Stimulated activated CD4-positive, alpha-beta T cell treated with anti-CD3 and anti-CD28 coated beads, TNF-alpha, amount 100 ng/mL, for 48 hours (primary cell): Measurements from ENCODE around the gene PRKAG2.

Experiments
- DNase-seq, 3 donors: peaks; one replicate each; pipeline ENCODE4 v3.0.0-alpha.2; 2020; ENCODE audit warnings: low read depth in 3 of 3

The PRKAG2 gene

DNA sequence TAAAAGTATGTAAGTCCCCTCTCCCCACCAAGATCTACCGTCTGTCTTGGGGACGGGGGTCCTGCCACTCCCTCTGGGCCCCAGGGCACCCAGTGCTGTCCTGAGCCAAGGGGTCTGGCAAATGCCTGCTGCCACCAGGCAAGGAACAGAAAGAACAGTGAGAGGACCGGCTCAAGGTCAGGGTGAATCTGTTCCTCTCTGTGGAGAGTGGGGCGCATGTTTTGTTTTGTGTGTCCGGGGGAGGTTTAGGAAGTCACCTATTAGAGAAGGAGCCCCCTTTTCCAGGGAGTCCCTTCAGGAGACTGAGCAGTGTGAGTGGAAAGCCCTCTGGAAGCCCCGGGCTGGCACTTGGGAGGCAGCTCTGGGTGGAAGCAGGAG, 198.7 kb downstream of the PRKAG2 start:
- no peak for DNase-seq

DNA sequence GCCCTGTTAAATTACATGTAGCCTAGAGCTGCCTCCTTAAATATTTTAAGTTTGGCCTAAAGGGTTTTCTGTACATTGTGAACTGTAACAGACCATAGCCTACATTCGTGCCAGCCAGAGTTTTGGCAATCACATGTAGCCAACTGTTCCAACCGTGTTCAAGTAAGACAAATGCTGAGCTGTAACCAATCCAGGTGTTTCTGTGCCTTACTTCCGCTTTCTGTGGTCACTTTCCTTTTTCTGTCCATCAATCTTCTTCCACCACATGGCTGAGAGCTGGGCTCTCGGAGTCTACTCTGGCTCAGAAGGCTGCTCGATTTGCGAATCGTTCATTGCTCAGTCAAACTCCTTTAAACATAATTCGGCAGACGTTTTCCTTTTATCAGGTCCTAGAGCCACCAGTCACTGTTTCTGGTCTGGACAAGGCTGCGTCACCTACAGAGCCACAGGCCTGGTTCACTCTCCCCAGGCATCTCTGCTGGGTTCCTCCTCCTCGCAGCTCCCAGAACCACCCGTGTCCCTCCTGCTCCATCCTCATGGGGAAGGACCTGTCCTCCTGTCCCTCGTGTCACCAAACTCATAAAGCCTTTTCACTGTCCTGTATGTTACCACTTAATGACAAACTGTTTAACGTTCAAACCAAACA, 199.2 kb downstream of the PRKAG2 start:
- no peak for DNase-seq

DNA sequence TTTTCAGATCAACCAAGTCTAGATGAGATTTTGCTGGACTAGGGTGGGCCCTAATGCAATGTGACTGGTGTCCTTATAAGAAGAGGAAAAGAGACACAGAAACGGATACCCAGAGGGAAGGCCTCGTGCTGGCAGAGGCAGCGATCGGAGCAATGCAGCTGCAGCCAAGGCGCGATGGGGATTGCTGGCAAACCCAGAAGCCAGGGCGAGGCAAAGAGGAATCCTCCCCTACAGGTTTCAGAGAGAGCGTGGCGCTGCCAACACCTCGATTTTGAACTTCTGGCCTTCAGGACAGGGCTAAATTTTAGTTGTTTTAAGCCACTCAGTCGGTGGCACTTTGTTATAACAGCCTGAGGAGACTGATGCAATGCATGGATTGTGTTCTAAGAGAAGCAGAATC, 200.2 kb downstream of the PRKAG2 start:
- no peak for DNase-seq

DNA sequence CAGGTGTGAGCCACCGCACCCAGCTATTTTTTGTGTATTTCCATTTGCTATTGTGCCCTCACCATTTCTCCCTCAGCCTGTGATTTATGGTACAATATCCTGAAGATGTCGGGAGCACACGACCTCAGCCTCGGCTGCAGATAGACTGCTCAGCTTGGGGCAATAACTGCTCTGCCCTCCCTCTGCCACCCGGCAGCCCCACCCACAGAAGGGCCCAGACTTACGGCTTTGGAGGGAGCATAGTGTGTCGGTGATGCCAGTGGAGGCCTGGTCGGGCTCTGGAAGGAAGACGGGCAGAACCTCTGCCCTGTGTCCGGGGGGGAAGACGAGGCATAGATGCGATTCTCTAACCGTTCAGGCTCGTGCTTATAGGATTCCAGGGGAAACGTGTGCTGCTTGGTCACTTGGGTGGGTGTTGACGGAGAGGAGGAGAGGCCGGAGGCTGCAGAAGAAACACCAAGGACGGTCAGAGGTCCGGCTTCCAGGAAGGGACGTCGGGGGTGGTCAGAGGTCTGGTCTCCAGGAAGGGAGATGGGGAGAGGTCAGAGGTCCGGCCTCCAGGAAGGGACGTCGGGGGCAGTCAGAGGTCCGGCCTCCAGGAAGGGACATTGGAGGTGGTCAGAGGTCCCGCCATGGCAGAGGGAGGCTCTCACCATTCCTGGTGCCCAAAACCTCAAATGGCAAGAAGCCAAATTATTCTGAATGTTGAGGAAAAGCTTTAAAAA, 201.6 kb downstream of the PRKAG2 start:
- DNase-seq = no peak

DNA sequence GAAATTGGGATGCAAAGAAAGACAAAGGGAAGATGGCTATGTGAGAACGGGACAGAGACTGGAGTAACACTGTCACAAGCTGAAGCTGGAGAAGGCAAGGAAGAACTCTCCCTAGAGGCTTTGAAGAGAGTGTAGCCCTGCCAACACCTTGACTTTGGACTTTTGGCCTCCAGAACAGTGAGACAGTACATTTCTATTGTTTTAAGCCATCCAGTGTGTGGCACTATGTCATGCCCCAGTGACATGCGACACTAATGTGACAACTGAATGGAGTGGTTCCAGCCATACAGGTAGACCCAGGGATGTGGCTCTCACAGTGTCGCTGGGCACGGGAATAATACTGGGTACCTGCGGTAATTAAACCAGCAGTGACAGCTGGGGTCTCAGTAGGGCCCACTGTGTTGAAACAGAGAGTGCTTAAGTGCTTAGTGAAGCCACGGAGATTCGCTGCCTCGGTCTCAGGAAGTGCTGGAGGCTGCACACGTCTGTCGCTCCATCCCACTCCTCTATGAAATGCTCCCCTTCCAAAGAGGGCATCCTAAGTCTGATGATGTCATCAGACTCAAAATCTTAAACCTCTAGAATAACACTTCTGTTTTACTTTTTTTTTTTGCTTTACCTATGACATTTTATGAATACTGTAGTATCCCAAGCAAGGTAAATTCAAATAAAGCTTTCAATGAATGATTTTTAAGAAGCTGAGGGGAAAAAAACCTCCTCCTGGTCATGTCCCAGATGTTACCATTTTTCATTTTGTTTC, 202.6 kb downstream of the PRKAG2 start:
- no peak for DNase-seq

DNA sequence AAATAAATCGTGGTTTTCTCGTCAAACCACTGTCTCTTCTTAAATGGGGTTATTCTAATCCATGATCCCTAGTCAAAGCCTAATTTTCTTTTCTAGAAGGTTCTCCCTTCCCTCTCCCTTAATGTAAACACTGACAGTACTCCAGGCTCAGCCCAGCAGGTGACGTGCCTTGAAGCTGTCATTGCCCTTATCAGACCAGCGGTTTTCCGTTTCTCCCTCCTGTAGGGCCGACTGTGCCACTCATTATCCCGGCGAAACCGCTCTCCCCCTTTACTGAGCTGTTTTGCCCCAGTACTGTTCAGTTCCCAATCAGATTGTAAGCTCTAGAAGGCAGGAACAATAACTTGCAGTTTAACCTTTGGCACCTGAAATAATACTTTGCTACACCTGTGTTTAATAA, 203.7 kb downstream of the PRKAG2 start:
- DNase-seq = no peak

DNA sequence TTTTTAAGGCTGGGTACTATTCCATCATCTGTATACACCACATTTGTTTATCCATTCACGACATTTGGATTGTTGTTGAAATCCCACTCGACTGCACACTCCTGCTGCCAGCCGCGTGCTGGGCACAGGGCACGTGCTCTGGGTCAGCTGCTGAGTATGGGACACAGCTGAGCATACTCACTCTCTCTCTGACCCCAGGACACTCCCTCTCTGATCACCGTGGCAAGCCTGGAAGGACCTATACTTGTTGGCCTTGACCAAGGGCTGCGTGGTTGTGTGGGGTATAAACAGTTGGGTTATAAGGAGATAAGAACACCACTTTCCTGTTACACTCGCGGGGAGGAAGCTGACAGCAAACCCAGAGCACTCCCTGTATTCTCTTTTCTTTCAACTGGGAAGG, 204.2 kb downstream of the PRKAG2 start:
- no peak for DNase-seq

DNA sequence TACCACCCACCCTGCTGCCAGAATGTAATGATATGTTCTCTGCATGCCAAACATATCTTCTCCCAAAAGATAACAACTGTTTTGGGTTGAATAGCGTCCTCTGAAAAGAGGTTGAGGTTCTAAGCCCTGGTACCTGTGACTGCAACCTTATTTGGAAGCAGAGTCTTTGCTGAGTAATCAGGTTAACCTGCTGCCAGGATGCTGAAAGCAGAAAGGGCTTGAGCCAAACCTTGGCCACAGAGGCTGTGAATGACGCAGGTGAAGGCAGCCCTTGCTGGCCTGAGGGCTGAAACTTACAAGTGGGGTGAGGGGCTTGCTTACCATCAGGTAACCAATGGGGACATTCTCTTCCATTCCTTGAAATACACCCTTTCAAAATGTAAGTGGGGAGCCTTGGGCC, 205.4 kb downstream of the PRKAG2 start:
- no peak for DNase-seq

DNA sequence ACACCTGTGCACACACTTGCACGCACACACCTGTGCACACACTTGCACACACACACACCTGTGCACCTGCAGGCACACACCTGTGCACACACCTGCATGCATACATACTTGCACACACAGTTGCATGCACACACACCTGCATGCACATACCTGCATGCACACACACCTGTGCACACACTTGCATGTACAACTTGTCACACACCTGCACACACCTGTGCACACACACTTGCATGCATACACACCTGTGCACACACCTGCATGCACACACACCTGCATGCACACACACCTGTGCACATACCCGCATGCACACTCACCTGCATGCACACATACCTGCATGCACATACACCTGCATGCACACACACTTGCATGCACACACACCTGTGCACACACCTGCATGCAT, 207.2 kb downstream of the PRKAG2 start:
- DNase-seq = no peak

DNA sequence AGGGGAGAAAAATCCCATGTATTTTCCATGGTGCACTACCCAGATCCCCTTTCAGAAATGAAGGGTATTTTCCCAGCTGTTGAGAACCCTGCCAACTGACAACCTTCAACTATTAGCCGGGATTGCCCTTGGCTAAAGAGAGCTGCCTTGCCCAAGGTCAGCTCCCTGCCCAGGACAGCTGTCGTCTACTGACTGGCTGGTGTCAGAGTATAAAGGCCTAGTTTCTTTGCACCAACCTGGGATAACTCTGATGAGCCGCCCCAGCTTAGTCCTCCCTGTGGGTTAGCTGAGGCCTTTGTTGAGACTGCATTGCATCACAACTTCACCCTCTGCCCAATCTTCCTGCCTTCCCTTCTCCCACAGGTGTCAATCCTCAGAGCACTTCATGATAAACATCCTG, 210.0 kb downstream of the PRKAG2 start:
- DNase-seq = no peak

DNA sequence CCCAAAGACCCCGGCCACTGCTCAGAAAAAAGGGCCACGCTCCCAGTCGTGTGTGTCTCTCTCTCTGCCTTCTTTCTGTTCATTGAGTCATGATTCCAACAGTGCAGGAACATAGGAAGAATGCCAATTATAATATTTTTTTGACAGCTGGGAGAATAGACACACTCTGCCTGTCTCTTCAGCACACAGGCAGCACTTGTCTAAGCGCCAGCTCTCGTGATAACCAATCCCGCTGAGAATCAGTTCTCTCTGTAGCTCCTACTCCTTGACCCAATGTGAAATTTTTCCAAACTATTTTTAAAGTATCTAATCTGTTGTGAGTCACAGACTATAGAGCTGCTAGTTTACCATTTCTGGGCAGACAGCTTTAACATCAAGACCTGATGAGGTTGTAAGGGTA, 211.5 kb downstream of the PRKAG2 start:
- no peak for DNase-seq

DNA sequence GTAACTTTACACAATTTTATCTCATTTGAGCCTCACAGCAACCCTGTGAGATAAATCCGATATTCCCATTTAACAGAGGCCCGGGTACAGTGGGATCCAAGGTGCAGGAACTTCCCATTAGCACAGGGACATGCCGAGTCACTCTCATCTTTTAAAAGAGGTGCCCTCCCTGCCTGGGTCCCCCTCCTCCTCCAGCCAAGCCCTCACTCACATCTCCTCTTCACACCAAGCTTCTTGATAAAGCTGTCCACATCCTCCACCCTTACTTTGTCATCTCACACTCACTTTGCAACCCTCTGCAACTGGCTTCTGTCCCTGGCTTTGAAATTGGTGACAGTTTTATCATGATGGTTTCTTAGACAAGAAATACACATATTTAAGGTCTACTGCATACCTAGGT, 212.6 kb downstream of the PRKAG2 start:
- DNase-seq = no peak

DNA sequence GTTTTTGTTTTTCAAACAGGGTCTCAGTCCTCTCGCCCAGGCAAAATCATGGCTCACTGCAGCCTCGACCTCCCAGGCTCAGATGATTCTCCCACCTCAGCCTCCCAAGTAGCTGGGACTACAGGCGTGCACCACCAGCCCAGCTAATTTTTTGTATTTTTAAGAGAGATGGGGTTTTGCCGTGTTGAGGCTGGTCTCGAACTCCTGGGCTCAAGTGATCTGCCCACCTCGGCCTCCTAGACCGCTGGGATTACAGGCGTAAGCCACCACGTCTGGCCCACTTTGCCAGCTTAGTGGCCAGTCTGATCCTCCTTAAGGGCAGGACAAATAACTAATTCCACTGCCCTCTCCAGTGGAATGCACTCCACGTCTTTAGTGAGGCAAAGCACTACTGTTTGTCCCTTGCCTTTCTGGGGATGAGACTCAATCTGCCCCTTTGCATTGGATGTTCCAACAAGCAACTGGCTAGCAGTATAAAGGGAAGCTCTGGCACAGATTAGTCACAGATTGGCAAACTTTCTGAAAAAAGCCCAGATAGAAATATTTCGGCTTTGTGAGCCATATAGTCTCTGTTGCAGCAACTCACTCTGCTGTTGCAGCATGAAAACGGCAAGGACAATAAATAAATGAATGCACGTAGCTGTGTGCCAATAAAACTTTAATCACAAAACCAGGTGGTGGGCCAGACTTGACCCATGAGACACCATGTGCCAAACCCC, 213.4 kb downstream of the PRKAG2 start:
- DNase-seq = no peak

DNA sequence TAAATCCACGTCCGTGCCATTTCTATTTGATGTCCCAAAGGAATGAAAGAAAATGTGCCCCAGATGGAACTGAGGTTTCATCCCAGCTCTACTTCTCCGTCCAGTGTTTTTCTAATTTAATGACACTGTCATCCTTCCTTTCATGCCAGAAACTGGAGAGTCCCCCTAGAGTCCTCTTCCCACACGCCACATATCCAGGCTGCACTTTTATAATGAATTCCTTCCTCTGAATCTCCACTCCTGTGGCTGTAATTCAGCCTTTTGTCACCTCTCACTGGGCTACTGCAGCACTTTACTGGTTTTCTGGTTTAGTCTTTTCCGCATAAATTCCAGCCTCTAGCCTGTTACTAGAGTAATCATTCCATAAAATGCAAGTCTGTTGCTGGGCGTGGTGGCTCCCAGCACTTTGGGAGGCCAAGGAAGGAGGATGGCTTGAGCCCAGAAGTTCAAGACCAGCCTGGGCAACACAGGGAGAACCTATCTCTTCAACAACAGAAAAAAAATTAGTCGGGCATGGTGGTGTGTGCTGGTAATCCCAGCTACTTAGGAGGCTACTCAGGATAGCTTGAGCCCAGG, 214.6 kb downstream of the PRKAG2 start:
- DNase-seq = no peak

DNA sequence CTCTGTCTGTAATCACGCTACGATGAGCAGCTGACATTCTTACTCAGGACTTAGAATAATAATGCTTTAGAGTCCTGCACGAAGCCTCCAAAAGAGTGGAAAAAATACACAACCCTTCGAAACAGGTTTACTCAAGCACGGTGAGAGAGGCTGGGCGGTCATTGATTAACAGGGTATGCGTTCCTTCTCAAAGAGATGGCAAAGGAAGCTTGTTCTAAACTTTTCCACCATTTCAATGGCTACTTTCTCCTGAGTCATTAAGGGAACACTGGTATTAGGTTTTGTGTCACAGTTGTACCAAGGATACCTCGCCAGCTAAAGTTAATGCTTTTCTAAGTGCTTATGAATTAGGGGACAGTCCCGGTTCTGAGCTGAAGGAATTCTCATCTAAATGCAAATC, 215.3 kb downstream of the PRKAG2 start:
- no peak for DNase-seq

DNA sequence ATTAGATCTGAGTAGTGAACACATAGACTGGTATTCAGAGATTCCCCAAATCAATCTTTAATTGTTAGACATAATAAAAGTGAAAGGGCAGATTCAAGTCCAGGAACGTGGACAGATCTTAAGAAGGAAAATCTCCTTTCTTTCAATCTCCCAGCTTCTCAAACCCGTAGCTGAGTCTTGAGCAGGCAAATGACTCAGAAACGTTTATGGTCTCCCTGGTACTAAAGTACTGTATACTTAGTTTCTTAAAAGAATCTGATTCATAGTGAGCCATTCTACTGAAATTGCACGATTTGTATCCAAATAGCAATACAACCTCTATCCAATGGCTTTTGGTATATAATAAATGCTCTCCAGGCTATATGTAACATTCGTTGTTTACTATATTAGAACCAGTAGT, 216.8 kb downstream of the PRKAG2 start:
- no peak for DNase-seq

DNA sequence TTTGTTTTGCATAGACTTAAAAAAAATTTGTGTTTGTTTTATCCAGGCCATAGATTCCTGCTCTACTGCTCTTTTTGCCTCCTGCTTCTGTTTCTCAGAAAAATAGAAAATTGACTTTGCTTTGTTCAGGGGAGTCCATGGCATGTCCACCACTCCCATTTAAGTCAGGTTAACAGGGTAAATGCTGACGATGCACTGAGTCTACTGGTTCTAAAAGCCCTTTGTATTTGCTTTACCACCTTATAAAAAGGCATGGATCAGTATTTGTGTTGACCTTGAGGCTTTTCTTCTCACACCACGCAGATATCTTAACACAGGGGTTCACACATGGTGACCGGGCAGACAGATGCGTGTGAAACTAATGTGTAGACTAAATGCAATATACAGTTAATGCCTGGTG, 217.7 kb downstream of the PRKAG2 start:
- no peak for DNase-seq

DNA sequence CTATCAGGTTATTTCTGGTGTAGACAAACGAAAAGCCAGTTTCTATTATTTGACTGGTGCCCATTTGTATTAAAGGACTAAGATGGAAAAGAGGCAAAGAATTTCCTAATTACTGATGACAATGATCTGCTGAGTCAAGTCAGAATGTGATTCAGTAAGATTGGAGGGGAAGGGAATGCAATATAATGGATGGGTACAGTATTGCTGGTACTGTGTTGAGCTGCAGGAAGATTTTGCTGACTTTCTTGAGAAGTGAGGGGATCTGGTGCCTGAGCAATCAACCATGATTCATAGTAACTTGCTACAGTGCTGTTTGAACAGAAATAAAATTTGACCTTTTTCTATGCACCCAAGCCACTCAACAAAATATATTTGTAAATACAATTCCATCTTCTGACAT, 218.1 kb downstream of the PRKAG2 start:
- DNase-seq = no peak

DNA sequence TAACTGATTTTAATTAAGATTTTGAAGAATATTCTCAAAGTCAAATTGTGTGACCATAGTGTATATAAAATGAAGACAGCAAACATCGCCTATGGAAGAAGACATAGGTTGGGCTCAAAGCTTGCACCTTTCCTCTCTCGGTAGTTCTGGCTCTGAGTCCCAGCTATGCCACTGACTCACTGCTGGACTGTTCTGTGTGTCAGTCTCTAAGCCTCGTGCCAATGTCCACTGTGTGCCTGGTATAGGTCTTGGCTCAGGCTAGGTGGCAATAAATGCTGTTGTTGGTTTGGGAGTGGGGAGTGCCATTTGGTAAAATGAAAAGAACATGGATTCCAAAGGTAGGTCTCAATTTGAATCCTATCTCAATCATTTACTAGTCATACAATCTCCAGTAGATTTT, 219.7 kb downstream of the PRKAG2 start:
- DNase-seq = no peak

DNA sequence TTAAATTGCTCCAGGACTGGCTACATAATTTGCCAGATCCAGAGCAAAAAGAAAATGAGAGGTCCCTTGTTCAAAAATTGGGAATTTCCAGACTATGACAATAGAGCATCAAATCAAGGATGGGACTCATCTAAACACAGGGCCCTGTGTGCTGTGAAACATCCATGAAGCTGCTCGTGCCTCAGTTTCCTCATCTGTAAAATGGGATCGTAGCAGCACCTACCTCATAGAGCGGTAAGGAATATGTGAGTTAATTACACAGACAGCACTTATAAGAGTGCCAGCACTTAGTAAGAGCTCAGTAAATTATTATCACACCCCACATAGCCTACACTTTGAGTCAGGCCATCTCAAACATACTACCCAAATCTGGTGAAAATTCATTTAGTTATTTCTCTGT, 221.4 kb downstream of the PRKAG2 start:
- no peak for DNase-seq

DNA sequence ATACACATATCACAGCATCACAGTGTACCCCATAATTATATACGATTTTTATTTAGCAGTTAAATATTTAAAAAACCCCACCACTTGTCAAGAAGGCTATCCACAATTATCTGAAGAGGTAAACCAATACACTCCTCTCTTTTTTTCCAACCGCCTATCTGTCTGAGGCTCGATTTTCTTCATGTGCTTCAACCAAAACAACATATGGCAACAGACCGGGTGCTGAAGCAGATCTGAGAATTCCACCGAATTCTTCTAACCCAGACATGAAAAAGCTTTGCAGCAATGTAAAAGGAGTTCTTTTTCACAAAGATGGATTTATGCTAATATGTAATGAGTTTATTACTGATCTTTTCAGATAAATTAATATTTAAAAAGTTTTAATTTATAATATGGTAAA, 224.8 kb downstream of the PRKAG2 start:
- DNase-seq = no peak

DNA sequence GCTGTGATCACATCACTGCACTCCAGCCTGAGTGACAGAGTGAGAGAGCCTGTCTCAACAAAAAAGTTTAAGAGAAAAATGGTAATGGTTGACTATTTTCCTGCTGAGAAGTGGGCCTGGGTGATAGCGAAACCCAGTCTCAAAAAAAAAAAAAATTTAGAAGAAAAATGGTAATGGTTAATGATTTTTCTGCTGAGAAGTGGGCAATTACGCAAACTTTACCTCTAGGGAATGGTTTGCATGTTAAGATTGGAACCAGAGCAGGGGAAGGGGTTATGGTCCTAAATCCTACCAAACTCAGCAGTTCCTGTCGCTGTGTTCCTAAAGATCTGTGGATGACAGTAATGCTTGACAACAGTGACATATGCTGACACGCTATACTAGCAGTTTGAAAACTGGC, 226.8 kb downstream of the PRKAG2 start:
- no peak for DNase-seq
